Stomach (tissue), 4 donors: ENCODE data around the gene INPP1.

ENCODE experiments used
- CTCF ChIP-seq, 7 experiments: fragments of 450-650 bp in 4 of 7; fragments of 200-600 bp in 3 of 7; sonication (generic) in 3 of 7; IDR thresholded peaks; one replicate each; pipeline ENCODE4 v1.5.1; 2016 to 2019; ENCODE audit warnings: antibody characterized with exemption in 7 of 7, control low read depth in 2 of 7, mild to moderate bottlenecking in 1 of 7
- EP300 ChIP-seq: sonication (generic); formaldehyde crosslinking; IDR thresholded peaks from one replicate; pipeline ENCODE4 v1.6.1; 2017; ENCODE audit warnings: antibody characterized with exemption
- POLR2A ChIP-seq, 4 donors: fragments of 450-650 bp; IDR thresholded peaks; one replicate each; pipeline ENCODE4 v1.6.1; 2016; ENCODE audit warnings: antibody characterized with exemption in 4 of 4, control low read depth in 2 of 4, mild to moderate bottlenecking in 1 of 4, moderate library complexity in 1 of 4

GRCh38 chr2:190352668-190353536 is 9.5 kb downstream of the INPP1 start:
- no peak for TF ChIP-seq POLR2A (IDR thresholded peaks at IDR 0.05)
- no peak for TF ChIP-seq CTCF (IDR thresholded peaks at IDR 0.05)
- TF ChIP-seq EP300: no peak
